HepG2 (cell line): ENCODE measurements around the gene KMT5C. TPM values are rescaled to one million over a fixed set of nuclear protein-coding genes. Genes with fewer than 3 reads are reported as not detected.

Experiments
- ATAC-seq: fragments of 200-7000 bp; cut with Tn5 transposase; 3 replicates; pipeline ENCODE4 v1.9.1; 2020; ENCODE audit warnings: mild to moderate bottlenecking, moderate library complexity
- BruUV-seq: library from RNA; stranded (reverse); fragments of 400-500 nt; replicated peaks from 2 replicates; lab custom pipeline; 2021; lab: Mats Ljungman, UMichigan
- CTCF ChIA-PET: fragments of 300-600 bp; formaldehyde crosslinking; extraction: SDS; loops from one replicate; lab custom pipeline; 2021; ENCODE audit warnings: low total read pairs, inconsistent platforms, low intra/inter-chr PET ratio; lab: Yijun Ruan, JAX
- POLR2A ChIA-PET: fragments of 350-600 bp; sonication (Branson Sonifier 250); formaldehyde crosslinking; loops from one replicate; lab custom pipeline; 2020; ENCODE audit warnings: antibody characterized with exemption, inconsistent platforms; lab: Yijun Ruan, JAX
- DNase-seq: peaks from one replicate; pipeline ENCODE4 v3.0.0-alpha.2; 2015; ENCODE audit warnings: low spot score
- FAIRE-seq: peaks from 3 replicates; lab custom pipeline; 2011; peaks lifted over from hg19 to GRCh38; lab: Jason Lieb, UNC
- H2AFZ ChIP-seq: one replicate; pipeline ENCODE4 v1.6.1; 2011; ENCODE audit warnings: low read length, inconsistent platforms
- H3K27ac ChIP-seq: fragments of 300-600 bp; 3 replicates; pipeline ENCODE4 v1.8.0; 2011; ENCODE audit warnings: mixed run types, mild to moderate bottlenecking, mixed read lengths, low read length, inconsistent platforms; ENCODE audit not compliant: insufficient read depth; ENCODE audit errors: extremely low read length
- H3K27me3 ChIP-seq, 2 experiments: fragments of 200-600 bp in 1 of 2; 2 replicates in 1 of 2; 3 replicates in 1 of 2; pipeline versions ENCODE4 v1.6.0 to v1.8.0; 2011; ENCODE audit warnings: low read length in 2 of 2, mild to moderate bottlenecking in 2 of 2, moderate library complexity in 2 of 2, inconsistent platforms in 1 of 2; ENCODE audit not compliant: insufficient read depth in 2 of 2, control insufficient read depth in 1 of 2
- H3K36me3 ChIP-seq, 2 experiments: fragments of 200-600 bp in 1 of 2; replicated peaks in 1 of 2; 2 replicates in 1 of 2; 3 replicates in 1 of 2; pipeline versions ENCODE4 v1.5.1 to v1.8.0; 2011; ENCODE audit warnings: low read length in 2 of 2, inconsistent platforms in 1 of 2; ENCODE audit not compliant: insufficient read depth in 2 of 2, control insufficient read depth in 1 of 2
- H3K4me1 ChIP-seq: 2 replicates; pipeline ENCODE4 v1.5.1; 2012; ENCODE audit warnings: low read length, inconsistent platforms; ENCODE audit not compliant: insufficient read depth
- H3K4me2 ChIP-seq: 2 replicates; pipeline ENCODE4 v1.6.0; 2011; ENCODE audit warnings: low read depth, low read length, inconsistent platforms
- H3K4me3 ChIP-seq, 3 experiments: fragments of 200-600 bp in 1 of 3; sonication (generic), shearing (Covaris generic) in 1 of 3; replicated peaks in 1 of 3; 2 replicates each; pipeline ENCODE4 v1.5.1; 2011 to 2016; ENCODE audit warnings: low read length in 3 of 3, inconsistent platforms in 2 of 3, low read depth in 2 of 3, mild to moderate bottlenecking in 2 of 3, control low read depth in 1 of 3, mixed read lengths in 1 of 3; ENCODE audit not compliant: insufficient read depth in 1 of 3
- H3K79me2 ChIP-seq: one replicate; pipeline ENCODE4 v1.6.1; 2011; ENCODE audit warnings: low read length, inconsistent platforms; ENCODE audit not compliant: insufficient read depth
- H3K9ac ChIP-seq: 2 replicates; pipeline ENCODE4 v1.6.0; 2011; ENCODE audit warnings: mild to moderate bottlenecking, low read depth, low read length, inconsistent platforms; ENCODE audit not compliant: insufficient read depth
- H3K9me3 ChIP-seq: 2 replicates; pipeline ENCODE4 v1.5.1; 2012; ENCODE audit warnings: mild to moderate bottlenecking, low read length
- H4K20me1 ChIP-seq: 2 replicates; pipeline ENCODE4 v1.6.0; 2011; ENCODE audit warnings: inconsistent platforms, mild to moderate bottlenecking, low read length, moderate library complexity; ENCODE audit not compliant: insufficient read depth
- AGO2 ChIP-seq: fragments of 200-400 bp; formaldehyde crosslinking; optimal IDR thresholded peaks from 2 replicates; pipeline ENCODE3; 2017; ENCODE audit warnings: mild to moderate bottlenecking, low read depth, low read length, moderate library complexity
- GABPB1 ChIP-seq: IDR thresholded peaks from 2 replicates; pipeline ENCODE4 v1.6.1; 2016; ENCODE audit warnings: mild to moderate bottlenecking, missing genetic modification reagents, moderate library complexity, missing compliant biosample characterization
- GATAD2A ChIP-seq: IDR thresholded peaks from 2 replicates; pipeline ENCODE4 v1.6.1; 2016
- MTF1 ChIP-seq: sonication (generic); formaldehyde crosslinking; IDR thresholded peaks from 2 replicates; pipeline ENCODE4 v1.5.0; 2020; ENCODE audit warnings: missing genetic modification reagents
- U2AF2 ChIP-seq: fragments of 200-400 bp; formaldehyde crosslinking; IDR thresholded peaks from 2 replicates; pipeline ENCODE4 v1.6.1; 2017; ENCODE audit warnings: low read depth, mild to moderate bottlenecking, low read length
- ZNF570 ChIP-seq: sonication (generic); formaldehyde crosslinking; IDR thresholded peaks from 2 replicates; pipeline ENCODE4 v1.4.0; 2020; ENCODE audit warnings: mild to moderate bottlenecking, missing genetic modification reagents, borderline replicate concordance
- ZNF713 ChIP-seq: sonication (generic); formaldehyde crosslinking; IDR thresholded peaks from 2 replicates; pipeline ENCODE4 v1.4.0; 2020; ENCODE audit warnings: mild to moderate bottlenecking, missing genetic modification reagents
- ZSCAN22 ChIP-seq: sonication (generic); formaldehyde crosslinking; IDR thresholded peaks from 2 replicates; pipeline ENCODE4 v1.4.0; 2020; ENCODE audit warnings: mild to moderate bottlenecking, missing genetic modification reagents
- WGBS: methylation state at CpG from one replicate; pipeline ENCODE4 v1.1.6; 2017; ENCODE audit warnings: low lambda C conversion rate; 5-methylcytosine and 5-hydroxymethylcytosine counted together
- in situ Hi-C: cut with HindIII; loops from 2 replicates; pipeline ENCODE4 v1.10.0; 2017; ENCODE audit warnings: low pct_unique_long_range_greater_than_20kb; ENCODE audit not compliant: extremely low pct_ligation_motif_present
- intact Hi-C: fragments of 100-400 bp; cut with micrococcal nuclease; formaldehyde crosslinking; loops from one replicate; pipeline ENCODE4 v1.10.0; 2022; ENCODE audit not compliant: unreplicated experiment
- polyA plus RNA-seq, 8 experiments: library from polyadenylated mRNA; depleted of rRNA in 3 of 8; stranded (reverse) in 7 of 8; unstranded in 1 of 8; fragments of >200 nt; fragmentation: Illumina TruSeq in 4 of 8; extraction: Trizol in 4 of 8; gene quantifications; 2 replicates each; pipeline versions ENCODE4 v1.2.1 to v1.2.3, GENCODE V29; 2011 to 2016; ENCODE audit warnings: low read depth in 4 of 8, missing spikeins in 1 of 8, mixed read lengths in 1 of 8; ENCODE audit not compliant: insufficient read depth in 1 of 8
- total RNA-seq, 5 experiments: library from RNA; depleted of rRNA; stranded (reverse); fragments of >200 nt; fragmentation: Illumina TruSeq; extraction: Trizol; gene quantifications; 2 replicates each; pipeline ENCODE4 v1.2.3, GENCODE V29; 2016; ENCODE audit warnings: low read depth in 1 of 5
- TF ChIP-seq, protein P1 (sequence below): sonication (generic); formaldehyde crosslinking; IDR thresholded peaks from 2 replicates; pipeline ENCODE4 v1.5.0; 2020; ENCODE audit warnings: mild to moderate bottlenecking, missing genetic modification reagents
- TF ChIP-seq, protein P2 (sequence below): sonication (generic); formaldehyde crosslinking; IDR thresholded peaks from 2 replicates; pipeline ENCODE4 v1.8.1; 2023; ENCODE audit warnings: mild to moderate bottlenecking, missing genetic modification reagents, borderline replicate concordance

The KMT5C gene
- total and polyA plus RNA-seq, 2 of the 13 experiments (the other 11 are each of a cell fraction or from before 2014, with no cell fraction given), result 5.5 to 9.0 TPM

DNA sequence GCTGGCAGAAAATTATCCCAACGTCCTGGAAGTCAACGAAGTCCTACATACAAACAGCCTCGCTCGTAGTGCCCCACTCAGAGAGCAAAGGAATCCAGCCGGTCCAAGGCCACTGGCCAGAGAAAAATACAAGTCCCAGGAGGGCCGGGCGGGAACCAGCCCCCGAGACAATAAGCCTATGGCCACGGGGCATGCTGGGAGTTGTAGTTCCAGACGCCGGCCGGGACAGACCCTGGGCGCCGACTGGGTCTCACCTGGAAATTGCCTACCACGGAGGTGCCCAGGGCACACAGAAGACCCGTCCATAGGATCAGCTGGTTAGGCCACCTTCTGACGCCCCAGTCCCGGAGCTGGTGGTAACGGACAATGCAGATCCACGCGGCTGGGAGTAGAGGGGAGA is 19.9 kb upstream of the KMT5C start (continued):
- TF ChIP-seq, protein P1, sequence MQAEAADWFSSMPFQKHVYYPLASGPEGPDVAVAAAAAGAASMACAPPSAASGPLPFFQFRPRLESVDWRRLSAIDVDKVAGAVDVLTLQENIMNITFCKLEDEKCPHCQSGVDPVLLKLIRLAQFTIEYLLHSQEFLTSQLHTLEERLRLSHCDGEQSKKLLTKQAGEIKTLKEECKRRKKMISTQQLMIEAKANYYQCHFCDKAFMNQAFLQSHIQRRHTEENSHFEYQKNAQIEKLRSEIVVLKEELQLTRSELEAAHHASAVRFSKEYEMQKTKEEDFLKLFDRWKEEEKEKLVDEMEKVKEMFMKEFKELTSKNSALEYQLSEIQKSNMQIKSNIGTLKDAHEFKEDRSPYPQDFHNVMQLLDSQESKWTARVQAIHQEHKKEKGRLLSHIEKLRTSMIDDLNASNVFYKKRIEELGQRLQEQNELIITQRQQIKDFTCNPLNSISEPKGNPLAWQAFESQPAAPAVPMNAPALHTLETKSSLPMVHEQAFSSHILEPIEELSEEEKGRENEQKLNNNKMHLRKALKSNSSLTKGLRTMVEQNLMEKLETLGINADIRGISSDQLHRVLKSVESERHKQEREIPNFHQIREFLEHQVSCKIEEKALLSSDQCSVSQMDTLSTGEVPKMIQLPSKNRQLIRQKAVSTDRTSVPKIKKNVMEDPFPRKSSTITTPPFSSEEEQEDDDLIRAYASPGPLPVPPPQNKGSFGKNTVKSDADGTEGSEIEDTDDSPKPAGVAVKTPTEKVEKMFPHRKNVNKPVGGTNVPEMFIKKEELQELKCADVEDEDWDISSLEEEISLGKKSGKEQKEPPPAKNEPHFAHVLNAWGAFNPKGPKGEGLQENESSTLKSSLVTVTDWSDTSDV (CRISPR knock-in tag), result no peak
- TF ChIP-seq GATAD2A (CRISPR knock-in tag) (no peak), ZNF713 (CRISPR knock-in tag) (no peak), MTF1 (CRISPR knock-in tag) (no peak), ZNF570 (CRISPR knock-in tag) (no peak), GABPB1 (peak; percentile 64)
- TF ChIP-seq, protein P2, sequence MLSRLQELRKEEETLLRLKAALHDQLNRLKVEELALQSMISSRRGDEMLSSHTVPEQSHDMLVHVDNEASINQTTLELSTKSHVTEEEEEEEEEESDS, result no peak

DNA sequence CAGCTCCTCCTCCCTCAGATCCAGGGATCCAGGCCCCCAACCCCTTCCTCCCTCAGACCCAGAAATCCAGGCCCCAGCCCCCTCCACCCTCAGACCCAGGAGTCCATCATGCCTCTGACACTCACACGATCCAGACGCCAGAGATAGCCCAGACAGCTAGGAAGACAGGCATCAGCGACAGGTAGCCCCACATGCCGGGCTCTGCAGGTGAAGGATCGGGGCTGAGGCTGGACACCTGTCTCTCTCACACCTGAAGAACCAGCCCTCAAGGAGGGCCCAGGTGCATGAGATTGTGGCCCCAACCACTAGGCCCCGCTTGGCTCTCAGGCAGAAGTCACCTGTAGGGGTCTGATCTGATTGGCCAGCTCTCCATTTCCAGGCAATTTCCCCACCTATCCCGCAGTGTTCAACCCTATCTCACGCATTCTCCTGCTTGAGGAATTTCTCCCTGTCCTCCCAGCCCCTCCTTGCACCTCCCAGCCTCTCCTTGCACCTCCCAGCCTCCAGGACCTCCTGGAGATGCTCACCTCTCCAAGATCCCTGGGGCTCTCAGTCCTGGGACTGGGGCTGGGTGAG is 18.7 kb upstream of the KMT5C start:
- Histone ChIP-seq H2AFZ (no peak overlapping the region), H3K27me3 (no peaks in the 10 kb centered on the region; a peak in 1 of 5 replicates), H3K4me3 (peak overlapping the region in 1 of 3 experiments; percentile 21; a peak in 1 of 6 replicates), H3K9me3 (no peaks in the 10 kb centered on the region), H3K36me3 (no peaks in the 10 kb centered on the region), H3K27ac (no peak overlapping the region), H3K4me2 (peak overlapping the region; percentile 62), H4K20me1 (no peaks in the 10 kb centered on the region), H3K4me1 (peaks cover 35% of the 10 kb centered on the region), H3K9ac (no peak overlapping the region), H3K79me2 (no peaks in the 10 kb centered on the region)
- in situ Hi-C loops, result no loop called here
- ChIA-PET POLR2A (interaction anchor here (1.1 to 2.1 kb wide), 6 partner anchors 10 to 86 kb away, joined by 4 to 11 read pairs (median 6); partner anchors contain the start of genes KMT5C and UBE2S), CTCF (no interaction called here)
- WGBS, result 62% methylated on average over 8 of the region's 8 CpGs
- no TSS peak for BruUV-seq
- intact Hi-C loops, result no loop called here
- ATAC-seq, result no peak; the same call in none of the 3 replicates
- no peak for FAIRE-seq
- no peak for DNase-seq
- TF ChIP-seq ZSCAN22 (0 out of 2 replicates have a peak, but pooled peaks have one; percentile 44), U2AF2 (no peak), AGO2 (no peak)
